Measurements from ENCODE around the gene NAV2. TPM values are rescaled to one million over a fixed set of nuclear protein-coding genes. Genes with fewer than 3 reads are reported as not detected.

The NAV2 gene
- total and polyA plus RNA-seq, 10 donors = 0.46 to 11.6 (median 4.1) TPM

- Histone ChIP-seq H3K36me3 (no peaks in the 10 kb centered on the region), H3K4me3 (no peak overlapping the region), H3K4me1 (no peaks in the 10 kb centered on the region), H3K27me3 (replicated peaks in 1 of 7) (no peaks in the 10 kb centered on the region), H3K9me3 (no peaks in the 10 kb centered on the region), H3K27ac (no peak overlapping the region)
- 86 to 93% (median 91%) methylated on average over 3 of the region's 3 CpGs for WGBS, 5 donors
- intact Hi-C loops (cut with DNase I; ENCODE audit: low total_unique reads) = no loop called here
- DNase-seq = no peak
- TF ChIP-seq POLR2AphosphoS5 (IDR thresholded peaks at IDR 0.05) (no peak), POLR2A (IDR thresholded peaks at IDR 0.05) (no peak)
- TF ChIP-seq, protein P1, sequence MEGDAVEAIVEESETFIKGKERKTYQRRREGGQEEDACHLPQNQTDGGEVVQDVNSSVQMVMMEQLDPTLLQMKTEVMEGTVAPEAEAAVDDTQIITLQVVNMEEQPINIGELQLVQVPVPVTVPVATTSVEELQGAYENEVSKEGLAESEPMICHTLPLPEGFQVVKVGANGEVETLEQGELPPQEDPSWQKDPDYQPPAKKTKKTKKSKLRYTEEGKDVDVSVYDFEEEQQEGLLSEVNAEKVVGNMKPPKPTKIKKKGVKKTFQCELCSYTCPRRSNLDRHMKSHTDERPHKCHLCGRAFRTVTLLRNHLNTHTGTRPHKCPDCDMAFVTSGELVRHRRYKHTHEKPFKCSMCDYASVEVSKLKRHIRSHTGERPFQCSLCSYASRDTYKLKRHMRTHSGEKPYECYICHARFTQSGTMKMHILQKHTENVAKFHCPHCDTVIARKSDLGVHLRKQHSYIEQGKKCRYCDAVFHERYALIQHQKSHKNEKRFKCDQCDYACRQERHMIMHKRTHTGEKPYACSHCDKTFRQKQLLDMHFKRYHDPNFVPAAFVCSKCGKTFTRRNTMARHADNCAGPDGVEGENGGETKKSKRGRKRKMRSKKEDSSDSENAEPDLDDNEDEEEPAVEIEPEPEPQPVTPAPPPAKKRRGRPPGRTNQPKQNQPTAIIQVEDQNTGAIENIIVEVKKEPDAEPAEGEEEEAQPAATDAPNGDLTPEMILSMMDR (IDR thresholded peaks at IDR 0.05 in 8 of 11, conservative IDR thresholded peaks at IDR 0.05 in 3 of 11) = no peak
Observed at GRCh38 chr11:19994672-19995071, 282.0 kb downstream of the NAV2 start.

GRCh38 chr11:19995145-19995544 lies 282.5 kb downstream of the NAV2 start:
- intact Hi-C loops (cut with DNase I; ENCODE audit: low total_unique reads) = no loop called here
- H3K27ac ChIP-seq = no peak overlapping the region

GRCh38 chr11:19996571-19996970 lies 283.9 kb downstream of the NAV2 start:
- no peak for TF ChIP-seq POLR2A (IDR thresholded peaks at IDR 0.05)
- TF ChIP-seq, protein P1 (IDR thresholded peaks at IDR 0.05 in 8 of 11, conservative IDR thresholded peaks at IDR 0.05 in 3 of 11) = no peak
- TF ChIP-seq POLR2AphosphoS5 (IDR thresholded peaks at IDR 0.05) = no peak
- 70 to 91% (median 87%) methylated on average over 5 of the region's 5 CpGs for WGBS, 5 donors
- intact Hi-C loops (cut with DNase I; ENCODE audit: low total_unique reads) = no loop called here
- DNase-seq = no peak
- Histone ChIP-seq H3K4me3 (no peak overlapping the region), H3K9me3 (no peaks in the 10 kb centered on the region), H3K36me3 (no peaks in the 10 kb centered on the region), H3K4me1 (peaks cover 0 to 16% (median 10%) of the 10 kb centered on the region in 6 donors), H3K27ac (no peak overlapping the region), H3K27me3 (replicated peaks in 1 of 7) (no peaks in the 10 kb centered on the region)

More at GRCh38 chr11:19995145-19995544, 282.5 kb downstream of the NAV2 start:
- H3K4me3 ChIP-seq = no peak overlapping the region
- H3K4me1 ChIP-seq = peaks cover 0 to 4% (median 2%) of the 10 kb centered on the region in 6 donors
- no peaks in the 10 kb centered on the region for H3K27me3 ChIP-seq (replicated peaks in 1 of 7)
- no peaks in the 10 kb centered on the region for H3K36me3 ChIP-seq
- TF ChIP-seq POLR2A (IDR thresholded peaks at IDR 0.05) = no peak
- no peak for DNase-seq
- no peaks in the 10 kb centered on the region for H3K9me3 ChIP-seq
- WGBS, 5 donors = 86 to 95% (median 90%) methylated on average over 4 of the region's 4 CpGs

- no peak overlapping the region for H3K4me3 ChIP-seq
- TF ChIP-seq POLR2AphosphoS5 (IDR thresholded peaks at IDR 0.05) (no peak), POLR2A (IDR thresholded peaks at IDR 0.05) (no peak)
- TF ChIP-seq, protein P1 (IDR thresholded peaks at IDR 0.05 in 8 of 11, conservative IDR thresholded peaks at IDR 0.05 in 3 of 11) = no peak
- H3K36me3 ChIP-seq = no peaks in the 10 kb centered on the region
- peaks cover 0 to 16% (median 10%) of the 10 kb centered on the region in 6 donors for H3K4me1 ChIP-seq
- WGBS, 5 donors = 56 to 78% (median 74%) methylated on average over 3 of the region's 3 CpGs
- DNase-seq = no peak
- H3K27ac ChIP-seq = no peak overlapping the region
- H3K27me3 ChIP-seq (replicated peaks in 1 of 7) = no peaks in the 10 kb centered on the region
- no peaks in the 10 kb centered on the region for H3K9me3 ChIP-seq
- intact Hi-C loops (cut with DNase I; ENCODE audit: low total_unique reads) = no loop called here
Observed at GRCh38 chr11:20000022-20000350, 287.3 kb downstream of the NAV2 start.
